Muscle layer of duodenum (tissue), 2 donors: ENCODE data around the gene GH2.
"Not testable (repeated sequence)": the region's sequence is repeated elsewhere in the genome, so short reads cannot be mapped to it uniquely, and the experiment has no call there.

Experiments
- H3K27ac ChIP-seq: one replicate; pipeline ENCODE4 v1.7.0; 2013; ENCODE audit warnings: mild to moderate bottlenecking, low read length
- H3K27me3 ChIP-seq: one replicate; pipeline ENCODE4 v1.7.0; 2013; ENCODE audit warnings: low read depth, mild to moderate bottlenecking, control low read depth, low read length
- H3K36me3 ChIP-seq, 2 donors: one replicate each; pipeline ENCODE4 v1.7.0; 2013; ENCODE audit warnings: low read length in 2 of 2, control low read depth in 1 of 2, mild to moderate bottlenecking in 1 of 2; ENCODE audit not compliant: insufficient read depth in 2 of 2, control insufficient read depth in 1 of 2
- H3K4me1 ChIP-seq, 2 donors: one replicate each; pipeline ENCODE4 v1.7.0; 2013; ENCODE audit warnings: low read length in 2 of 2, mild to moderate bottlenecking in 2 of 2, control low read depth in 1 of 2, moderate library complexity in 1 of 2; ENCODE audit not compliant: insufficient read depth in 2 of 2, control insufficient read depth in 1 of 2
- H3K4me3 ChIP-seq, 2 donors: one replicate each; pipeline ENCODE4 v1.7.0; 2013; ENCODE audit warnings: low read length in 2 of 2, low read depth in 1 of 2, mild to moderate bottlenecking in 1 of 2
- H3K9me3 ChIP-seq, 2 donors: one replicate each; pipeline ENCODE4 v1.7.0; 2013; ENCODE audit warnings: low read length in 2 of 2, control low read depth in 1 of 2, mild to moderate bottlenecking in 1 of 2; ENCODE audit not compliant: control insufficient read depth in 1 of 2
- donor health status: healthy.

The GH2 gene

DNA sequence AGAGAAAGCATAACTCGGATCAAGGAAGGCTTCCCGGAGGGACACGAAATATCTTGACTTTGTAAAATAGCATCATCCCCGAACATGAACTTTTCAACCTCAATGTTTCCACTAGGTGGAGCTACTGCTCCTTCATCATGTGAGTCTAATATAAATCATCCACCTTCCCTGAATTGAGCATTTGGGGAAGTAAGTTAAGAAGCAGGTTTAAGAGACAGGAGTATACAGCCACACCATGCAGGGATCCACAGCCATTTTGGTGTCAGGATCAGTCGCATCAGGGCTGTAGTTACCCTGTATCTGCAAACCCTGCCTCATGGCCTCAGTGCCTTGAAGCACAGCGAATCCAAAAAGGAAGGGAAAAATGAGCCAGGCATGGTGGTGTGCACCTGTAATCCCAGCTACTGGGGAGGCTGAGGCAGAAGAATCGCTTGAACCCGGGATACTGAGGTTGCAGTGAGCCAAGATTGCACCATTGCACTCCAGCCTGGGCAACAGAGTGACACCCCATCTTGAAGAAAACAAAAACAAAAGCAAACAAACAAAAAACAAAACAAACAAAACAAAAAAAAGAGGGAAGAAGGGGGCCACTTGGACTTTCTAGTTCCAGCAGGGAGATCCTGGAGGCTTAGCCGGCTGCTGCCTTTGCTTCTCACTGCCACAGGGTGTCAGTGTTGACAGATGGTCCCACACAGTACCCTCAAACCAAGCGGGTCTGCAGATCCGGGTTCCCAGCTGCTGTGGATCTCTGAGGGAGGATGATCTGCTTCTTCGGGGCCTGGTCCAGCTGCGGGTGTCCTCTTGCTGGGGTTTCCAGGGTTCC is 7.5 kb upstream of the GH2 start:
- not testable (repeated sequence) for H3K9me3 ChIP-seq, H3K4me3 ChIP-seq, H3K36me3 ChIP-seq, H3K4me1 ChIP-seq, H3K27ac ChIP-seq, H3K27me3 ChIP-seq

DNA sequence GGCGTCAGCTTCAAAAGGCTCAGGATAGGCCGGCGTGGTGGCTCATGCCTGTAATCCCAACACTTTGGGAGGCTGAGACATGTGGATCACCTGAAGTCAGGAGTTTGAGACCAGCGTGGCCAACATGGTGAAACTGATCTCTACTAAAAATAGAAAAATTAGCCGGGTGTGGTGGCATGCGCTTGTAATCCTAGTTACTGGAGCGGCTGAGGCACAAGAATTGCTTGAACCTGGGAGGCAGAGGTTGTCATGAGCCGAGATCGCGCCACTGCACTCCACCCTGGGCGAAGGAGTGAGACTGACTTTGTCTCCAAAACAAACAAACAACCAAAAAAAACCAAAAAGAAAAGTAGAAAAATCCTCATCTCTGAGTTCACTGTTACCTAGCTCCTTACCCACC is 3.4 kb upstream of the GH2 start:
- not testable (repeated sequence) for H3K4me3 ChIP-seq, H3K27me3 ChIP-seq, H3K36me3 ChIP-seq, H3K4me1 ChIP-seq, H3K9me3 ChIP-seq, H3K27ac ChIP-seq

DNA sequence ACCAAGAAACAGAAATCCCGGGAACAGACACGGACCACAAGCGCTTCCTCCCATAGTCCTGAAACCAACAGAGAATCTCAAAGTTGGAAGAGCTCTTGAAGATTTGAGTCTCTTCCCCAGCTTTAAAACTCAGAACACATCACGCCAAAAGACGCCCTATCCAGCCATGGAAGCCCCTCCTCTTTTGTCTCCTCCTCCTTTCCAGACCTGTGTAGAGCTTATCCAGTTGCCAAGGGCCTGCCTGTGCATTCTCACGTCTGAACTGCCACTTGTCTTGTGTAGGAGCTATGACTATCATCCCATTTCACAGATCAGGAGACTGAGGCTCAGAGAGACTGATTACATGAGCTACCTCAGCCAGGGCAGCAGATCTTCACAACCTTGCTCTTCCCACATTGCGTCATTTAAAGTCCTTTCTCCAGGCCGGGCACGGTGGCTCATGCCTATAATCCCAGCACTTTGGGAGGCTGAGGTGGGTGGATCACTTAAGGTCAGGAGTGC is 932 bp upstream of the GH2 start:
- not testable (repeated sequence) for H3K9me3 ChIP-seq, H3K27me3 ChIP-seq, H3K36me3 ChIP-seq, H3K27ac ChIP-seq, H3K4me1 ChIP-seq, H3K4me3 ChIP-seq

DNA sequence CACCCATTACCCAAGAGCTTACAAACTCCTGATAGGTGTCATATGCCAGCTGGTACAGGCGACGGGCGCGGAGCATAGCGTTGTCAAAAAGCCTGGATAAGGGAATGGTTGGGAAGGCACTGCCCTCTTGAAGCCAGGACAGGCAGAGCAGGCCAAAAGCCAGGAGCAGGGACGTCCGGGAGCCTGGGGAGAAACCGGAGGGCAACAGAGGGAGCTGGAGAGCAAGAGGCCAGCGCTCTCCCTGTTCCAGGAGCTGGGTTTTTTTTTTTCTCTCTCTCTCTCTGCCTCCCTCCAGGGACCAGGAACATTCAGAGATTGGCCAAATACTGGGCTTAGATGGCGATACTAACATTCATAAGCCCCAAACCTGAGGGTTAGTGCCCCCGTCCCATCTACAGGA is 407 bp downstream of the GH2 start:
- H3K4me1 ChIP-seq, H3K27ac ChIP-seq, H3K4me3 ChIP-seq, H3K27me3 ChIP-seq, H3K9me3 ChIP-seq, H3K36me3 ChIP-seq: not testable (repeated sequence)

DNA sequence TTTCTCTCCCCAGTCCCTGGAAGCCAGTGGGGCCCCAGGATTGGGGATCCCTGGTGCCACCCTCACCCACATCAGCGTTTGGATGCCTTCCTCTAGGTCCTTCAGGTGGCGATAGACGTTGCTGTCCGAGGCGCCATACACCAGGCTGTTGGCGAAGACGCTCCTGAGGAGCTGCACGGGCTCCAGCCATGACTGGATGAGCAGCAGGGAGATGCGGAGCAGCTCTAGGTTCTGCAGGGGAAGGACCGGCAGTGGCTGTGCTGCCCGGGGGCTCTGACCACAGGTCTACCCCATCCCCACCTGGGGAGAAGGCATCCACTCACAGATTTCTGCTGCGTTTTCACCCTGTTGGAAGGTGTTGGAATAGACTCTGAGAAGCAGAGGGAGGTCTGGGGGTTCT is 1.0 kb downstream of the GH2 start:
- no peak overlapping the region for H3K4me3 ChIP-seq
- H3K9me3 ChIP-seq, result no peaks in the 10 kb centered on the region
- H3K36me3 ChIP-seq, result no peaks in the 10 kb centered on the region
- no peak overlapping the region for H3K27ac ChIP-seq
- H3K4me1 ChIP-seq, result no peaks in the 10 kb centered on the region
- no peaks in the 10 kb centered on the region for H3K27me3 ChIP-seq

DNA sequence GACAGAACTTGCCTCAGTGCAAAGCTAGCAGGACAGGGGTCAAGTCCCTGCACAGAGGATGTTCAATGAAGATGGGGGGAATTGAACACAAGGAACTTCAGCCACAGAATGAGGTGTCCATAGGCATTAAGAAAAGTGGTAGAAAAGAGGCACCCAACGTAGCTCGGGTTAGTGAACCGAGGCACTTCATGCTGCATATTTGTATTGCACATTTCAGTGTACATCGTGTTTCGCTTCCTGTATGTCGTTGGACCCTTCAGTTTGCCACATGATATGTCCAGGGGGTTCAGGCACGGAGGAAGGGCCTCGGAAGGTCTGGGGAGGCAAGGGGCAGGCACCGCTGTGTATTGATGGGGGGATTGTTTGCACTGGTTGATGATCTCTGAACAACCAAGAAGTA is 3.3 kb downstream of the GH2 start:
- H3K36me3 ChIP-seq, H3K27me3 ChIP-seq, H3K4me1 ChIP-seq, H3K4me3 ChIP-seq, H3K27ac ChIP-seq, H3K9me3 ChIP-seq: not testable (repeated sequence)

GRCh38 chr17:63874693-63875092 is 7.1 kb downstream of the GH2 start:
- H3K36me3 ChIP-seq, H3K9me3 ChIP-seq, H3K27ac ChIP-seq, H3K4me1 ChIP-seq, H3K27me3 ChIP-seq, H3K4me3 ChIP-seq: not testable (repeated sequence)

DNA sequence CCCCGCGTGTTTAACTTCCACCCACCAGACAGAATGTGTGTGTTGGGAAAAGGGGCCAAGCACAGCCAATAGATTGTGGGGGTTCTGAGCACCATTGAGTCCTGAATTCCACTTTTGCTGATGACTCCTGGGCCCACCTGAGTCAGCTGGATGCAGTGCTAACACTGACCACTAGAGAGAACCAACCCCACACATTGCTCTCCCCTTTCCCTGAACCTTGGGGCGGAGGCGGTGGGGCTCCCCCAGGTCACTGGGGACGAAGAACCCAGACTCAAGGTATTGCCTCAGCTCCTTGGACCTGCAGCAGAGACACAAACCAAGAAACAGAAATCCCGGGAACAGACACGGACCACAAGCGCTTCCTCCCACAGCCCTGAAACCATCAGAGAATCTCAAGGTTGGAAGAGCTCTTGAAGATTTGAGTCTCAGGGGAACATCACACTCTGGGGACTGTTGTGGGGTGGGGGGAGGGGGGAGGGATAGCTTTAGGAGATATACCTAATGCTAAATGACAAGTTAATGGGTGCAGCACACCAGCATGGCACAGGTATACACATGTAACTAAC is 7.6 kb downstream of the GH2 start:
- not testable (repeated sequence) for H3K36me3 ChIP-seq, H3K27me3 ChIP-seq, H3K27ac ChIP-seq, H3K4me1 ChIP-seq, H3K9me3 ChIP-seq, H3K4me3 ChIP-seq

DNA sequence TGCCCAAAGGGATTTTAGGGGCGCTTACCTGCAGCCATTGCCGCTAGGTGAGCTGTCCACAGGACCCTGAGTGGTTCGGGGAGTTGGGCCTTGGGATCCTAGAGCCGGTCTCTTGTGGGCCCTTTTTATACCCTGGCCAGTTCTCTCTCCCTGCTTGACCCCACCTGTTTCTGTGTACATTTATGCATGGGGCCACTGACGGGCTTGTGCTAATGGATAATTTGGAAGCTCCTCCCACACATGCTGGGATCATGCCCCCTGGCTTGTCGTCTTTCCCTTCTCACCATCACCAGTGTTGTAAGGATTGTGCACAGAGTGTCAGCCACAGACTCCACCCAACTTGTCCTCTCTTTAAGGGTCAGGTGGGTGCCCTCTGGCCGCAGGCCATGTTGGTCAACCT is 8.2 kb downstream of the GH2 start, which contains the start of gene CSH2:
Gene CSH2 (minus strand): TSS at position 101 of the 400 bp plus-strand sequence. CDS start 63 bp downstream, at position 38.
- not testable (repeated sequence) for H3K36me3 ChIP-seq, H3K4me1 ChIP-seq, H3K27ac ChIP-seq, H3K27me3 ChIP-seq, H3K4me3 ChIP-seq, H3K9me3 ChIP-seq

- not testable (repeated sequence) for H3K4me1 ChIP-seq, H3K36me3 ChIP-seq, H3K27ac ChIP-seq, H3K4me3 ChIP-seq, H3K27me3 ChIP-seq, H3K9me3 ChIP-seq
These were observed 9.9 kb downstream of the GH2 start for GRCh38 chr17:63871646-63872365.

DNA sequence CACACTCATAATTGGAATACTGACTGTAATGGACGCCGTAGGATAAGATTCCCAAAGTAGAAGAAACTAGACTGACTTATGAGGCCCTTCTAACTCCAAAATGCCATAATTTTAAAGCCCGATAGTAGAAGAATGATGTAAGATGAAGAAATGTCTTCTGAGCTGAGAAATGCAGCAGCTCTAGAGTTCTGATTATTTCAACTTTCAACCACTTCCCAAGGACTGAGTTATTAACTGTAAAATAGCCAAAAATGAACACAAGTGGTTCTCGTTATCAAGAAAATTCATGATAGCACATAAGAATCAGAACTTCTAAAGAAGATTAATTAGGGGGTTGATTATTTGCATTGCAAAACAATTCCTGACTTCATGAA is 11.5 kb downstream of the GH2 start:
- not testable (repeated sequence) for H3K27me3 ChIP-seq, H3K9me3 ChIP-seq, H3K4me1 ChIP-seq, H3K27ac ChIP-seq, H3K4me3 ChIP-seq, H3K36me3 ChIP-seq
